ENCODE data around the gene TFAP2A. TPM values are rescaled to one million over a fixed set of nuclear protein-coding genes. Genes with fewer than 3 reads are reported as not detected.

TFAP2A gene
- total RNA-seq, 1 donor from 2014 or later: 2.1 TPM

Other genes with a start within 250 kb of the TFAP2A start
- gene GCNT2, start 106.3 kb upstream of the TFAP2A start, total RNA-seq: 3.1 and 14.6 TPM in 2 replicates